Measurements from ENCODE around the gene RASA4B.
"Not testable (repeated sequence)": the region's sequence is repeated elsewhere in the genome, so short reads cannot be mapped to it uniquely, and the experiment has no call there.

Gene RASA4B

DNA sequence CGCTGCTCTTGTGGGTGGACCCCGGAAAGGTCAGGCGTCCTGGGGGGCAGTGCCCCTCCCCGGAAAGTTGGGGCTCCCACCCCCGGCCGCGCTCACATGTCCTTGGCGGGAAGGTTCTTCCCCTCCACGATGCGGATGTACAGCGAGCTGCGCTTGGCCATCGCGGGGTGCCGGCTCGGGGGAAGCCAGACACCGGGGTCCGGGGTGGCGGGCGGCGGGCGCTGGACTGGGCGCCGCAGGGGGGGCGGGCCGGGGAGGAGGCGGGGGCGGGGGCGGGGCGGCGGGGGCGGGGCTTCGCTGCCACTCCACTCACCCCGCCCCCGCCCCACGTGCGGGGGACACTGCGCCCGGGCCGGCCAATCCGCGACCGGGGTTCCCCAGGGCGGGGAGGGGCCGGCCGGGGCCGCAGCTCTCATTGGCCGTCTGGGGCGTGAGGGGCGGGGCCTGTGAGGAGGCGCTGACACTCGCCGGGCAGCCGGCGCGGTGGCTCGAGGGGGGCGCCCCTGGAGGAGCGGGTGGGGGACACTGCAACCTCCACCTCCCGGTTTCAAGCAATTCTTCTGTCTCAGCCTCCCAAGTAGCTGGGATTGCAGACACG, at the start of gene RASA4B:
RASA4B (minus strand) TSS at position 228 of the 598 bp plus-strand sequence; CDS start at position 161, 67 bp downstream.
- DNase-seq (ENCODE audit: extremely low read depth, low read depth); H3K4me3 ChIP-seq (replicated peaks; ENCODE audit: low read depth, low read length): not testable (repeated sequence)

GRCh38 chr7:102550808-102551422, 33.3 kb upstream of the RASA4B start, which contains the start of gene SPDYE2:
Gene SPDYE2, plus strand, starts transcription at chr7:102551226. Its CDS starts 2,030 bp downstream, at chr7:102553256.
- DNase-seq (ENCODE audit: extremely low read depth, low read depth); H3K4me3 ChIP-seq (replicated peaks; ENCODE audit: low read depth, low read length): not testable (repeated sequence)

- not testable (repeated sequence) for H3K4me3 ChIP-seq (replicated peaks; ENCODE audit: low read depth, low read length); DNase-seq (ENCODE audit: extremely low read depth, low read depth)
Observed at GRCh38 chr7:102546353-102546752, 28.8 kb upstream of the RASA4B start.

- not testable (repeated sequence) for DNase-seq (ENCODE audit: extremely low read depth, low read depth); H3K4me3 ChIP-seq (replicated peaks; ENCODE audit: low read depth, low read length)
Observed at GRCh38 chr7:102545288-102545687, 27.7 kb upstream of the RASA4B start.

GRCh38 chr7:102544372-102544771, 26.8 kb upstream of the RASA4B start:
- not testable (repeated sequence) for DNase-seq (ENCODE audit: extremely low read depth, low read depth); H3K4me3 ChIP-seq (replicated peaks; ENCODE audit: low read depth, low read length)

- not testable (repeated sequence) for DNase-seq (ENCODE audit: extremely low read depth, low read depth); H3K4me3 ChIP-seq (replicated peaks; ENCODE audit: low read depth, low read length)
Observed at GRCh38 chr7:102543596-102543995, 26.0 kb upstream of the RASA4B start, which contains the start of gene UPK3BL2. Gene UPK3BL2, minus strand, starts transcription at chr7:102543696. Its CDS starts 60 bp downstream, at chr7:102543636.

DNA sequence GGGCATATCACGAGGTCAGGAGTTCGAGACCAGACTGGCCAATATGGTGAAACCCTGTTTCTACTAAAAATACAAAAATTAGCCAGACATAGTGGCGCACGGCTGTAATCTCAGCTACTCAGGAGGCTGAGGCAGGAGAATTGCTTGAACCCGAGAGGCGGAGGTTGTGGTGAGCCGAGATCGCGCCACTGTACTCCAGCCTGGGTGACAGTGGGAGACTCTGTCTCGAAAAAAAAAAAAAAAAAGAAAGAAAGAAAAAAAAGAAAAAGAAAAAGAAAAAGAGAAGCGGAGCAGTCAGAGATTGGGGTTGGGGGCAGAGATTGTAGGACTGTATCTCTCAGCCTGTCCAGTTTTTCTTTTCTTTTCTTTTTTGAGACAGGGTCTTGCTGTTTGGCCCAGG, 25.2 kb upstream of the RASA4B start:
- not testable (repeated sequence) for DNase-seq (ENCODE audit: extremely low read depth, low read depth)

DNA sequence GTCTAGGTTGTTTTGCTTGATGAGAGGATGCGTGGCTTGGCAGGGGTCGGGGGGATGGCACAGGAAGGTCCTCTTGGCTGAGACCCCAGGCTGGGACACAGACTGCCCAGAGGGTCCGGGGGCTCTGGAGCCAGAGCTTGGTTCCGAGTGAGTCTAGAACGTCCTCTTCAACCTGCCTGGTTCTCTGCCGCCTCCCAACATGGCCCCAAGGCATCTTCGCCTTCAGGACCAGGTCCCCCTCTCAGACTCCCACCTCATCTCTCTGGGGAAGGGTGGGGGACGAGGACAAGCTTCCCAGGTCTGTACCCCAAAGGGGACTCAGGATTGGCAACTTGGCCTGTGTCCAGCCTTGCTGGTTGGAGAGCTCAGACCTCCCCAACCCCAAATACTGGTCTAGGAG, 24.5 kb upstream of the RASA4B start:
- not testable (repeated sequence) for H3K4me3 ChIP-seq (replicated peaks; ENCODE audit: low read depth, low read length); DNase-seq (ENCODE audit: extremely low read depth, low read depth)

More for the DNA sequence above, 25.2 kb upstream of the RASA4B start:
- not testable (repeated sequence) for H3K4me3 ChIP-seq (replicated peaks; ENCODE audit: low read depth, low read length)

DNA sequence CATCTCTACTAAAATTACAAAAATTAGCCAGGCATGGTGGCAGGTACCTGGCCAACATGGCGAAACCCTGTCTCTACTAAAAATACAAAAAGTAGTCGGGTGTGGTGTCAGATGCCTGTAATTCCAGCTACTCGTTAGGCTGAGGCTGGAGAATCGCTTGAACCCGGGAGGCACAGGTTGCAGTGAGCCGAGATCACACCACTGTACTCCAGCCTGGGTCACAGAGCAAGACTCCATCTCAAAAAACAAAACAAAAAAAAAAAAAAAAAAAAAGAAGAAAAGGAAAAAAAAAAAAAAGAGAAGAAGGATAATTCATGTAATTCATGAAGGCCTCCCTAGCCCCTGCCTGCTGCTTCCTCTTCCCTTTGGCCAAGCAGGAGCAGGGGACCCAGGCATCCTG, 23.0 kb upstream of the RASA4B start:
- not testable (repeated sequence) for H3K4me3 ChIP-seq (replicated peaks; ENCODE audit: low read depth, low read length); DNase-seq (ENCODE audit: extremely low read depth, low read depth)

DNA sequence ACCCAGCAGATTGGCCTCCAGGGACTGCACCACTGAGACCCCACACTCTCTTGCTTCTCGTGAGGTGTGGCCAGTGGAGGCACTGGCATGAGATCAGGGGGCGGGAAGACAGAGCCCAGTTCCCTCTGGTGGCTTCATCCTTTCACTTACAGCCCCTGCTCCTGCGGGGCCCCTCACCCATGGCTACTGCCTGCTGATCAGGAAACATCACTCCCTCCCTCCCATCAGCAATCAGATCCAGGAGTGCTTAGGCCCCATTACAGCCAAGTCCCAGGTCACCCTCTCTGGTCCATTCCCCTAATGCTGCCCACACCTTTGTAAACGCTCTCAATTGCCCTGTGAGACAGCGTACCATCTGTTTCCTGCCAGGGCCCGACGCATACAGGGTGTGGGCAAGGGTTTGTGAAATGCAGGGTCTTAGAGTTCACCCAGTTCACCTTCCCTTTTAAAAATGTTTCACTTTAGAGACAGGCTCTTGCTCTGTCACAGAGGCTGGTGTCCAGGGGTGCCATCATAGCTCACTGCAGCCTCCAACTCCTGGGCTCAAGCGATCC, 17.6 kb upstream of the RASA4B start:
- not testable (repeated sequence) for DNase-seq (ENCODE audit: extremely low read depth, low read depth); H3K4me3 ChIP-seq (replicated peaks; ENCODE audit: low read depth, low read length)

DNA sequence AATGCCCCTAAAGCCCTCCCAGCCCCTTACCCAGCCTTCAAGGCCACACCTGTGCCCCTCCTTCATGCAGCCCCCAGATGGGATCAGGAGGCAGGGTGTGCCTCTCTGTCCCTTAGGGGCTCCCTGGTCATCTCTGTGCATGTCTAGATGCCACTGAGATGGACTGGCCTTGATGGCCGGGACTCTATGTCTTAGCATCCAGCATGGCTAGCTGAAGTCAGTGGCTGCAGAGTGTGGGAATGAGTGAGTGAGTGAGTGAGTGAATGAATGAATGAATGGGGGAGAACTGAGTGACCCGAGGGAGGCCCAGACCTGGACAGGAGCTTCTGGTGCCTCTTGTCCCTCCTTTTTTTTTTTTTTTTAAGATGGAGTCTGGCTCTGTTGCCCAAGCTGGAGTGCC, 14.6 kb upstream of the RASA4B start:
- not testable (repeated sequence) for H3K4me3 ChIP-seq (replicated peaks; ENCODE audit: low read depth, low read length); DNase-seq (ENCODE audit: extremely low read depth, low read depth)

DNA sequence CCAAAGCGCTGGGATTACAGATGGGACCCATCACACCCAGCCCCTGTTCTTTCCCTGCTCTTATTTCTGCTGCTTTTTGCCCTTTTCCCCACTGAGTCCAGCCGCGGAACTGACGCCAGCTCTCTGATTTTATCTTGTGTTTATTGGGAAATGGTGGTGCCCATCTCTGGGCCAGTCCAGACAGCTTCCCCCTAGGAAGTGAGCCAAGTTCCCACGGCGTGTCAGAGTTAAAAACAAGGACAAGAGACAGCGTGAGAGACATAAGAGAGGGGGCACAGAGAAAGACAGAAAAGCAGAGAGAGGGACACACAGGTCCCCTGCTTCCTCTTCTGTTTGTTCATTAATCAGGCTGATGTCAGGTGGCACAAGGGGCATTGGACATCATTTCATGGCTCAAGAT, 14.0 kb upstream of the RASA4B start:
- DNase-seq (ENCODE audit: extremely low read depth, low read depth); H3K4me3 ChIP-seq (replicated peaks; ENCODE audit: low read depth, low read length): not testable (repeated sequence)

DNA sequence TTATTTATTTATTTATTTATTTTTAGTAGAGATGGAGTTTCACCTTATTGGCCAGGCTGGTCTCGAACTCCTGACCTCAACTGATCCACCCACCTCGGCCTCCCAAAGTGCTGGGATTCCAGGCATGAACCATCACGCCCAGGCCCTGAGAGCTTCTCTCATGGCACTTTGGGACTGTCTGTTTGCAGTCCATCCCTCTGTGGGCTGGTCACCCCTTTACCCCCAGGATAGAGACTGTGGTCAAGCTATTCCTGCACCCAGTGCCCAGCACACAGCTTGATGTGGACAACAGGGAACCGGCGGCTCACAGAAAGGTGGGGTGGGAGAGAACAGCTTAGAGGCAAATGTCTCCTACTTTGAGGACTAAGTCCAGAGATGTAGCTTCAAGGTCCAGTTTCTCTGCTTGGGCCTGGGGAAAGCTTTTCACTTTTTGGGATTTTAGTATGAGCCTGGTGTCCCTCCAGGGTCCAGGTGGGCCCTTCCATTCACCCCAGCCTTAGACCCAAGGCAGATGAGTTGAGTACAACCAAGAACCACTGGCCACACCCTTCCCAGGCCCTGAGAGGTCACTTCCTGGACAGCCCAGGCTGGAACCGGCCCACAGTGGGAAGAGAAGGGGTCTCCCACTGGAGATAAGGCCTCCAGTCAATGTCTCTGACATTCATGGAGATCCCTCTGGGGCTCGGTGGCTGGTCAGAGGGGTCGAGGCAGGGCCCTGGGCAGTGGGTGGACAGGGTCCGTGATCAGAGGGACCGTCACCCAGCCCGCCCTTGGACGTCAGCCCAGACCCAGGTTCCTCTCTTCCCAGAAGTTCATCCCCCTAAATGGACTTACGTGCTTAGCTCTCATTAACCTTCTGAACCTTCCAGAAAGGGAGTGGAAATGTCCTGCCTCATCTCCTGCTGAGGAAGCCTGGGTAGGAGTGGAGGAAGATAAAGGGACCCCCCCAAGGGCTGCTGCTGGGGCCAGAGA, 10.5 kb upstream of the RASA4B start:
- DNase-seq (ENCODE audit: extremely low read depth, low read depth); H3K4me3 ChIP-seq (replicated peaks; ENCODE audit: low read depth, low read length): not testable (repeated sequence)

GRCh38 chr7:102527182-102527581, 9.6 kb upstream of the RASA4B start:
- DNase-seq (ENCODE audit: extremely low read depth, low read depth); H3K4me3 ChIP-seq (replicated peaks; ENCODE audit: low read depth, low read length): not testable (repeated sequence)

DNA sequence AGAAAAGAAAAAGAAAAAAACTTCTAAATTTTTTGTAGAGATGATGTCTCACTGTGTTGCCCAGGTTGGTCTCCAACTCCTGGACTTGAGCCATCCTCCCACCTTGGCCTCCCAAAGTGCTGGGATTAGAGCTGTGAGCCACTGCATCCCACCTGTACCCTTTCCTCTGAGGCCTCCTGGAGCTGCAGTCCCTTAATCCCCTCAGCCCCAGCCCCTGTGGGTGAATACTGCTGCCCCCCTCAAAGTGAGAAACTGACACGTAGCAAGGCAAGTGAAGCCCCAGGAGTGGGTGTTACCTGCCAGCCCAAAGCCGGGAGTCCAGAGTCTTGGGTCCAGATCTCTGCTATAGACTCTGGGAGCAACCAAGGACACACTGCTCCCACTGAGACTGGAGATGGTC, 7.2 kb upstream of the RASA4B start:
- not testable (repeated sequence) for H3K4me3 ChIP-seq (replicated peaks; ENCODE audit: low read depth, low read length); DNase-seq (ENCODE audit: extremely low read depth, low read depth)

- DNase-seq (ENCODE audit: extremely low read depth, low read depth); H3K4me3 ChIP-seq (replicated peaks; ENCODE audit: low read depth, low read length): not testable (repeated sequence)
Observed at GRCh38 chr7:102520797-102521196, 3.2 kb upstream of the RASA4B start.

DNA sequence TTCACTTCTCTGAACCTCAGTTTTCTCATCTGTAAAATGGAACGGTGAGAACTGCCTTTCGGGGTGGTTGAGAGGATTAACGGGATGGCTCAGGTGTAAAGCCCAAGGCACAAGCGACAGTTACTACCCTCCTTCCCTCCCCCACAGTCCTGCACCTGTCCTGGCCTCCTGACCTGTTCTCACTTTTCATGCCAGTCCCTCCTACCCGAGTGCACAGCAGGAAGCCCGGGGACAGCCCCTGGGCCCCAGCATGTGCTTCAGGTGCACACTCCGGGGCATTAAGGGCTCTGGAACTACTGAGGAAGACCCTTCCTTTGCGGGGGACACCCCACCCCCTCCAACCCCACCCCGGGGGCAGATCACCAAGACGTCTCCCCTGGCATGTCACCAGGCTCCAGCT, 626 bp downstream of the RASA4B start:
- H3K4me3 ChIP-seq (replicated peaks; ENCODE audit: low read depth, low read length); DNase-seq (ENCODE audit: extremely low read depth, low read depth): not testable (repeated sequence)

DNA sequence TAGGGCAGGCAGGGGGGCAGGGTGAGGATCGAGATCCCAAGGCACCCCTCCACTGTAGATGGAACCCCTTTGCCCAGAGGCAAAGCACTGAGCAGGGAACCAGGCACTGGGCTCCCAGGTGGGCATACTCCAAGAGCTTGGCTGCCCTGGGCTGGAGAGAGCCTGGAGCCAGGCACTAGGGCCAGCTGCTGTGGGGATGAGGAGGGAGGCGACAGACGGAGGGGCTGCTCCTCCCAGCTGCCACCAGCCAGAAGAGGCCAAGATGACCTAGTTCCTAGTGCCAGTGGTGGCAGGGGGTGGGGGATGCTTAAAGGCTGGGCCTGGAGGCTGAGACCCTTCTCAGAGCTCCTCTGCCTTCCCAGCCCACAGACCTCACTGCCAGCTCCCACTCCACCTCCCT, 1.7 kb downstream of the RASA4B start:
- H3K4me3 ChIP-seq (replicated peaks; ENCODE audit: low read depth, low read length); DNase-seq (ENCODE audit: extremely low read depth, low read depth): not testable (repeated sequence)
